ENCODE measurements around the gene IDH1.

IDH1 gene

DNA sequence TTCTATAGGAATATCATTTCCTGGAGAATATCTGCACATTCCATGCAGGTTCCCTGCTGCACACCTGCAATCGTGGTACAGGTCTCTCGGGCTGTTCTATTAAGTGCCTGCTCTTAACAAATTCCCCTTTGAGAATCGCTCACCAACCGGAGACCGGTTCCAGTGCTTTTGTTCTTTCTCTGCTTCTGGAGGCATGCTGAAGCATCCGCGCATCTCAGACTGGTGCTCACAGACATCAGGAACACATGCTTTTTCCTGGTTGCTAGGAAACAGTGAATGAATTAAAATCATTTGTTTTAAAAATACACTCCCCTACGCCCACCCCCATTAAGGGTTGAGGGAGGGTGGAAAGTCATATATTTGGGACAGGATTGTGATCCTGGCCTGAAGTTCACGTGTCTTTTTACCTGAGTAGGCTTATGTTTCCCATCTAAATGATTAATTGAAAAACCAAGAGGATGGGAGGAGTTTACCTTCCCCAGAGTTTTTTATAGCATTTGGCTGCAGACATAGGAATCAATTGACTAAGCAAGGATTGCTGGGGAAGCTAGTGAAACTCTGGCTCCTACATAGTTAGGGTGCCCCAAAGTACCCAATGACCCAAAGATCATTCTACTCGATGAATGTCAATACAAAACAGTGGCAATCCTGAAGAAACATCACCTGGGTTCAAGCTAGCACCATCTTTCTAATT lies 64.9 kb downstream of the IDH1 start, which contains the start of gene C2orf80:
Gene C2orf80, minus strand, starts transcription at position 221 of the 694 bp plus-strand sequence. CDS start 3,044 bp downstream, outside the sequence.
- TF ChIP-seq, protein P1, sequence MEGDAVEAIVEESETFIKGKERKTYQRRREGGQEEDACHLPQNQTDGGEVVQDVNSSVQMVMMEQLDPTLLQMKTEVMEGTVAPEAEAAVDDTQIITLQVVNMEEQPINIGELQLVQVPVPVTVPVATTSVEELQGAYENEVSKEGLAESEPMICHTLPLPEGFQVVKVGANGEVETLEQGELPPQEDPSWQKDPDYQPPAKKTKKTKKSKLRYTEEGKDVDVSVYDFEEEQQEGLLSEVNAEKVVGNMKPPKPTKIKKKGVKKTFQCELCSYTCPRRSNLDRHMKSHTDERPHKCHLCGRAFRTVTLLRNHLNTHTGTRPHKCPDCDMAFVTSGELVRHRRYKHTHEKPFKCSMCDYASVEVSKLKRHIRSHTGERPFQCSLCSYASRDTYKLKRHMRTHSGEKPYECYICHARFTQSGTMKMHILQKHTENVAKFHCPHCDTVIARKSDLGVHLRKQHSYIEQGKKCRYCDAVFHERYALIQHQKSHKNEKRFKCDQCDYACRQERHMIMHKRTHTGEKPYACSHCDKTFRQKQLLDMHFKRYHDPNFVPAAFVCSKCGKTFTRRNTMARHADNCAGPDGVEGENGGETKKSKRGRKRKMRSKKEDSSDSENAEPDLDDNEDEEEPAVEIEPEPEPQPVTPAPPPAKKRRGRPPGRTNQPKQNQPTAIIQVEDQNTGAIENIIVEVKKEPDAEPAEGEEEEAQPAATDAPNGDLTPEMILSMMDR (IDR thresholded peaks at IDR 0.05; ENCODE audit: low read depth, low read length) = no peak
- no peak within 1 kb of the TSS for H3K4me3 ChIP-seq (ENCODE audit: low read depth, low read length)

DNA sequence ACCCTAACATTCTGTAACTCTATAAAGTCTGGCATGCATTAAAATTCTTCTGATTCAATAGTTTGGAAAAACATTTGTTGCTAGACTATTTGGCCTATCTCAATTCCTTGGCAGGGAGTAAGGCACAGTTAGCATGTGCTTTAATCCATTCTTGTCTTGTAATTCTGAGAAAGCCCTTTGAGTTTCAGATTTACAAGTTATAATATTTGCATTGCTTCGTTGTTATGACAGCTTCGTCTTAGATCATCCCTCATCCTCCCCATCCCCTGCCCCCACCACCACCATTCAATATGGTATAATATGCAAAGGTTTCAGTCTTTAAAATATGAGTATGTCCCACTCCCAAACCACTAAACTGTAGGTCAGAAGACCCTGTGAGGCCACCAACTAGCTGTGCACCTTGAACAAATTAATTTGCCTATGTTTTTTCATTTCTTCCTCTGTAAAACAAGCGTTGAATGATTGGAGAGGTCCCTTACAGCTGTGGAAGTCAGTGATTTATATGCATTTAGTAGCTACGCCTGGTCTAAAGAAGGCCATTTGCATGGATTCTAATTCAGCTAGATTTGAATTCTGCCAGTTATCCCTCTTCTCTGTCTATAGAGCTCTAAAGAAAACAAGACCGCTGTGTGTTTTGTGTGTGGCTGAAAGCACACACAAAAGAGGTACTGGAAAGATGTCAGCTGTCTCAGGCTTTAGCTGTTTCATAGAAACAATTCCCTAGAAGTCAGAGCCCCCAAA lies 65.6 kb downstream of the IDH1 start:
- no peak overlapping the region for H3K4me3 ChIP-seq (ENCODE audit: low read depth, low read length)
- TF ChIP-seq, protein P1 (IDR thresholded peaks at IDR 0.05; ENCODE audit: low read depth, low read length) = no peak

DNA sequence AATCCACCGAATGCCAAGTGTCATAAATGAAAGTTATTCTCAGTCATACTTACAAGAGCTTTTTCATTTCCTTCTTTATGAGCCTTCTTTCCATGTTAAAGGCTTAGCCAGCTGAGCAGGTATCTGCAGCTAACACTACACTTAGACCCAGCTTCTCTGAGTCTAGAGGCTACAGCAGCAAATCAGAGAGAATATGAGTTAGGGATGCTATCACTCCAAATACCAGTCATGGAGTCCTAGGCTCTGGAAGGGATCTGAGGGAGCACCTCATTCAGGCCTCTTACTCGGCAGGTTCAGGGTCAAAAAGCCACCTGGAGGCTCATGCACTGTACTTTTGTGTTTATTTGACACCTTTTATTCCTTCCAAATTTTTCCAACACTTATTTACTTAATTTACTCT lies 68.0 kb downstream of the IDH1 start:
- TF ChIP-seq, protein P1 (IDR thresholded peaks at IDR 0.05; ENCODE audit: low read depth, low read length) = no peak
- H3K4me3 ChIP-seq (ENCODE audit: low read depth, low read length) = no peak overlapping the region

DNA sequence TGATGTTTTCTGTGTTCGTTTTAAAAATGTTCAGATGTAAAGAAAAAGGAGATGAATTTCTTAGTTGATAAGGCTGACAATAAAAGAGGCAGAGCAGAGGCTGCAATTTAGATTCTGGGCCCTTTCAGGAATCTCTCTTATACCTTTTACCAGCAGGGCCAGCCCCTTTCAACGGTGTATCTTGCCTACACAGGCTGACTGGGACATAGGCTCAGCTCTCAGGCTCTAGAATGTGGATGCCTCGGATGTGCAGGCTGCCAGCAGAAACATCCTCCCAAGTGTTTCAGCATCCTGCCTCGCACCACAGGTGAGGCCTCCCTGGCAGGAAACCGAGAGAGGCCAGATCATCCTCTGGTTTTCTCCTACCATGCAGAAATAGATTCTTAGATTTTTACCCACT lies 68.4 kb downstream of the IDH1 start:
- TF ChIP-seq, protein P1 (IDR thresholded peaks at IDR 0.05; ENCODE audit: low read depth, low read length) = no peak
- H3K4me3 ChIP-seq (ENCODE audit: low read depth, low read length) = no peak overlapping the region

All from WI38 (cell line).